Fibroblast of villous mesenchyme (primary cell): ENCODE results near the gene MYOZ3. TPM values are rescaled to one million over a fixed set of nuclear protein-coding genes. Genes with fewer than 3 reads are reported as not detected.

Experiments used
- DNase-seq: peaks from one replicate; pipeline ENCODE4 v3.0.0-alpha.2; 2010; ENCODE audit warnings: low read depth
- H3K4me3 ChIP-seq: 2 replicates; pipeline ENCODE4 v1.5.1; 2011; ENCODE audit warnings: low read depth, mild to moderate bottlenecking, low read length
- total RNA-seq: library from RNA; depleted of rRNA; stranded (reverse); fragments of >200 nt; gene quantifications from 2 replicates; pipeline ENCODE4 v1.2.3, GENCODE V29; 2012
- TF ChIP-seq, protein P1 (sequence below): IDR thresholded peaks from 2 replicates; pipeline ENCODE4 v1.5.1; 2012; ENCODE audit warnings: low read depth, mild to moderate bottlenecking, low read length; ENCODE audit not compliant: insufficient read depth

Gene MYOZ3
- total RNA-seq, 1 donor: under 0.01 TPM

GRCh38 chr5:150675069-150675468 is 14.0 kb downstream of the MYOZ3 start:
- DNase-seq: no peak
- H3K4me3 ChIP-seq: no peak overlapping the region
- TF ChIP-seq, protein P1, sequence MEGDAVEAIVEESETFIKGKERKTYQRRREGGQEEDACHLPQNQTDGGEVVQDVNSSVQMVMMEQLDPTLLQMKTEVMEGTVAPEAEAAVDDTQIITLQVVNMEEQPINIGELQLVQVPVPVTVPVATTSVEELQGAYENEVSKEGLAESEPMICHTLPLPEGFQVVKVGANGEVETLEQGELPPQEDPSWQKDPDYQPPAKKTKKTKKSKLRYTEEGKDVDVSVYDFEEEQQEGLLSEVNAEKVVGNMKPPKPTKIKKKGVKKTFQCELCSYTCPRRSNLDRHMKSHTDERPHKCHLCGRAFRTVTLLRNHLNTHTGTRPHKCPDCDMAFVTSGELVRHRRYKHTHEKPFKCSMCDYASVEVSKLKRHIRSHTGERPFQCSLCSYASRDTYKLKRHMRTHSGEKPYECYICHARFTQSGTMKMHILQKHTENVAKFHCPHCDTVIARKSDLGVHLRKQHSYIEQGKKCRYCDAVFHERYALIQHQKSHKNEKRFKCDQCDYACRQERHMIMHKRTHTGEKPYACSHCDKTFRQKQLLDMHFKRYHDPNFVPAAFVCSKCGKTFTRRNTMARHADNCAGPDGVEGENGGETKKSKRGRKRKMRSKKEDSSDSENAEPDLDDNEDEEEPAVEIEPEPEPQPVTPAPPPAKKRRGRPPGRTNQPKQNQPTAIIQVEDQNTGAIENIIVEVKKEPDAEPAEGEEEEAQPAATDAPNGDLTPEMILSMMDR: no peak

- TF ChIP-seq, protein P1: no peak
- DNase-seq: no peak
- no peak overlapping the region for H3K4me3 ChIP-seq
These were observed 15.5 kb downstream of the MYOZ3 start for GRCh38 chr5:150676578-150676977.

DNA sequence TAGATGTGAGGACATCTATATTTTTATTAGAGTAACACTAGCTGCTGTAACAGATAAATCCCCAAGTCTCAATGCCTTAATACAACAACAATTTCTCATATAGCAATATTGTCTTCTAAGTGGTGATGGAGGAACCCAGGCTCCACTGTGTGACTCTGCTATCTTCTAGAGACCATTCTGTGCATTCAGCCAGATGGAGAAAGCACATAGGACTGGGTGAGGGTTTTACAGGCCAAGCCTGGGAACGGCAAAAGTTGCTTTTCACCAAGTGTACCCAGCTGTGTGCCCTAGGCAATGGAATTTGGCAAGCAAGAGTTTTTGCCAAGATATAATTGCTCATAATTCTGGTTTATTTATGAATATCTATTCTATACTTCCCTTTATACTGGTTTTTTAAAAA is 28.1 kb downstream of the MYOZ3 start:
- no peak overlapping the region for H3K4me3 ChIP-seq
- no peak for DNase-seq
- TF ChIP-seq, protein P1: no peak

- TF ChIP-seq, protein P1: no peak
- H3K4me3 ChIP-seq: no peak overlapping the region
- no peak for DNase-seq
These were observed 29.7 kb downstream of the MYOZ3 start for GRCh38 chr5:150690760-150691159.

- DNase-seq: no peak
- TF ChIP-seq, protein P1: no peak
- no peak overlapping the region for H3K4me3 ChIP-seq
These were observed 31.2 kb downstream of the MYOZ3 start for GRCh38 chr5:150692276-150692675.

- H3K4me3 ChIP-seq: no peak overlapping the region
- peak; percentile 26 for DNase-seq
- TF ChIP-seq, protein P1: no peak
These were observed 33.6 kb downstream of the MYOZ3 start for GRCh38 chr5:150694612-150695011.

GRCh38 chr5:150700246-150700593 is 39.2 kb downstream of the MYOZ3 start:
- TF ChIP-seq, protein P1: no peak
- DNase-seq: no peak
- peak overlapping the region; percentile 100 for H3K4me3 ChIP-seq
